Activated naive CD4-positive, alpha-beta T cell treated with Interleukin-2 at 50 U/mL for 16 hours (primary cell): ENCODE results near the gene PATL1.

ENCODE experiments used
- DNase-seq: peaks from one replicate; pipeline ENCODE4 v3.0.0-alpha.2; 2020

Gene PATL1

GRCh38 chr11:59611570-59612565 is 57.0 kb downstream of the PATL1 start:
- DNase-seq, result no peak

- DNase-seq, result peak; percentile 4
Observed at GRCh38 chr11:59610289-59610688, 58.5 kb downstream of the PATL1 start.

- DNase-seq, result no peak
Observed at GRCh38 chr11:59607703-59608454, 61.0 kb downstream of the PATL1 start.

- no peak for DNase-seq
Observed at GRCh38 chr11:59602432-59602831, 66.4 kb downstream of the PATL1 start.

- no peak for DNase-seq
Observed at GRCh38 chr11:59601788-59602187, 67.0 kb downstream of the PATL1 start.

GRCh38 chr11:59600636-59601035 is 68.2 kb downstream of the PATL1 start:
- no peak for DNase-seq

GRCh38 chr11:59600234-59600633 is 68.6 kb downstream of the PATL1 start:
- no peak for DNase-seq

- DNase-seq, result no peak
Observed at GRCh38 chr11:59598961-59599360, 69.9 kb downstream of the PATL1 start.
